Measurements from ENCODE around the gene FHOD3. TPM values are rescaled to one million over a fixed set of nuclear protein-coding genes. Genes with fewer than 3 reads are reported as not detected.
"Not testable (repeated sequence)": the region's sequence is repeated elsewhere in the genome, so short reads cannot be mapped to it uniquely, and the experiment has no call there.

The FHOD3 gene
- total and polyA plus RNA-seq, 10 donors, result 1.2 to 2.7 (median 1.9) TPM

GRCh38 chr18:36459786-36460185 lies 162.3 kb downstream of the FHOD3 start:
- 60 to 86% (median 79%) methylated on average over 3 of the region's 3 CpGs for WGBS, 5 donors
- Histone ChIP-seq H3K9me3 (no peaks in the 10 kb centered on the region), H3K36me3 (no peaks in the 10 kb centered on the region), H3K4me1 (no peaks in the 10 kb centered on the region), H3K27me3 (replicated peaks in 1 of 7) (no peaks in the 10 kb centered on the region), H3K27ac (no peak overlapping the region), H3K4me3 (no peak overlapping the region)
- DNase-seq, result no peak
- intact Hi-C loops (cut with DNase I; ENCODE audit: low total_unique reads), result loop anchor here (10.0 kb wide), 1 partner anchor 345 kb away; no protein-coding TSS in a partner anchor
- TF ChIP-seq POLR2AphosphoS5 (IDR thresholded peaks at IDR 0.05), result no peak
- no peak for TF ChIP-seq CTCF (IDR thresholded peaks at IDR 0.05 in 8 of 11, conservative IDR thresholded peaks at IDR 0.05 in 3 of 11)
- TF ChIP-seq POLR2A (IDR thresholded peaks at IDR 0.05), result no peak

GRCh38 chr18:36460324-36460850 lies 162.9 kb downstream of the FHOD3 start:
- no peaks in the 10 kb centered on the region for H3K36me3 ChIP-seq
- TF ChIP-seq CTCF (IDR thresholded peaks at IDR 0.05 in 8 of 11, conservative IDR thresholded peaks at IDR 0.05 in 3 of 11) (no peak), POLR2AphosphoS5 (IDR thresholded peaks at IDR 0.05) (no peak), POLR2A (IDR thresholded peaks at IDR 0.05) (no peak)
- DNase-seq, result no peak

GRCh38 chr18:36460854-36461253 lies 163.3 kb downstream of the FHOD3 start:
- peaks cover 0 to 4% (median 0%) of the 10 kb centered on the region in 7 donors for H3K27me3 ChIP-seq (replicated peaks in 1 of 7)
- no peaks in the 10 kb centered on the region for H3K9me3 ChIP-seq
- TF ChIP-seq POLR2A (IDR thresholded peaks at IDR 0.05), result no peak
- TF ChIP-seq CTCF (IDR thresholded peaks at IDR 0.05 in 8 of 11, conservative IDR thresholded peaks at IDR 0.05 in 3 of 11), result no peak
- no peak for TF ChIP-seq POLR2AphosphoS5 (IDR thresholded peaks at IDR 0.05)
- no peaks in the 10 kb centered on the region for H3K36me3 ChIP-seq
- no peak for DNase-seq
- no peak overlapping the region for H3K27ac ChIP-seq
- 60 to 82% (median 80%) methylated on average over 3 of the region's 3 CpGs for WGBS, 5 donors
- intact Hi-C loops (cut with DNase I; ENCODE audit: low total_unique reads), result no loop called here
- H3K4me1 ChIP-seq, result no peaks in the 10 kb centered on the region
- H3K4me3 ChIP-seq, result no peak overlapping the region

More at GRCh38 chr18:36460324-36460850, 162.9 kb downstream of the FHOD3 start:
- Histone ChIP-seq H3K4me3 (no peak overlapping the region), H3K27me3 (replicated peaks in 1 of 7) (peaks cover 0 to 2% (median 0%) of the 10 kb centered on the region in 7 donors), H3K4me1 (no peaks in the 10 kb centered on the region), H3K9me3 (no peaks in the 10 kb centered on the region), H3K27ac (no peak overlapping the region)
- intact Hi-C loops (cut with DNase I; ENCODE audit: low total_unique reads), result no loop called here
- 81 to 97% (median 86%) methylated on average over 2 of the region's 2 CpGs for WGBS, 5 donors

GRCh38 chr18:36461551-36461987 lies 164.1 kb downstream of the FHOD3 start:
- no peak overlapping the region for H3K4me3 ChIP-seq
- WGBS, 5 donors, result 92 to 100% (median 94%) methylated on average over 1 of the region's 1 CpG

GRCh38 chr18:36463516-36463915 lies 166.0 kb downstream of the FHOD3 start:
- DNase-seq; intact Hi-C loops (cut with DNase I; ENCODE audit: low total_unique reads); H3K27ac ChIP-seq; H3K4me1 ChIP-seq; H3K9me3 ChIP-seq; H3K36me3 ChIP-seq; H3K27me3 ChIP-seq (replicated peaks in 1 of 7); H3K4me3 ChIP-seq: not testable (repeated sequence)
- 89 to 99% (median 98%) methylated on average over 5 of the region's 5 CpGs for WGBS, 5 donors

More at GRCh38 chr18:36461551-36461987, 164.1 kb downstream of the FHOD3 start:
- Histone ChIP-seq H3K27ac (no peak overlapping the region), H3K27me3 (replicated peaks in 1 of 7) (peaks cover 0 to 4% (median 0%) of the 10 kb centered on the region in 7 donors), H3K9me3 (no peaks in the 10 kb centered on the region), H3K36me3 (no peaks in the 10 kb centered on the region), H3K4me1 (no peaks in the 10 kb centered on the region)
- intact Hi-C loops (cut with DNase I; ENCODE audit: low total_unique reads), result no loop called here
- TF ChIP-seq CTCF (IDR thresholded peaks at IDR 0.05 in 8 of 11, conservative IDR thresholded peaks at IDR 0.05 in 3 of 11), result no peak
- no peak for TF ChIP-seq POLR2A (IDR thresholded peaks at IDR 0.05)
- TF ChIP-seq POLR2AphosphoS5 (IDR thresholded peaks at IDR 0.05), result no peak
- no peak for DNase-seq

All from spleen (tissue), 11 donors.